ENCODE results near the gene CD24.

- TF ChIP-seq CTCF (IDR thresholded peaks at IDR 0.05): no peak
- no peak for TF ChIP-seq HOXB13 (CRISPR knock-in tag; IDR thresholded peaks at IDR 0.05; ENCODE audit: low read depth)
Observed at GRCh38 chr6:106973018-106973835, 1.3 kb downstream of the CD24 start.
